Measurements from ENCODE around the gene CCNJ. TPM values are rescaled to one million over a fixed set of nuclear protein-coding genes. Genes with fewer than 3 reads are reported as not detected.
A peak's percentile ranks its signal among the peaks of the same experiment; 100 is the strongest.

CCNJ gene
- total RNA-seq, 1 experiment from 2014 or later = 9.3 TPM

- Mint-ChIP-seq H3K4me1 (ENCODE audit: insufficient read depth, unreplicated experiment) (no peaks in the 10 kb centered on the region), H3K9me3 (ENCODE audit: unreplicated experiment) (peaks cover 5% of the 10 kb centered on the region), H3K27me3 (ENCODE audit: insufficient read depth, unreplicated experiment) (no peaks in the 10 kb centered on the region), H3K4me3 (ENCODE audit: unreplicated experiment) (no peak overlapping the region), H3K36me3 (ENCODE audit: insufficient read depth, unreplicated experiment) (no peaks in the 10 kb centered on the region), H3K27ac (ENCODE audit: low read depth, unreplicated experiment) (no peak overlapping the region)
- no peak for TF ChIP-seq CTCF (IDR thresholded peaks at IDR 0.05; ENCODE audit: unreplicated experiment)
- intact Hi-C loops (cut with micrococcal nuclease) = no loop called here
- BruUV-seq (replicated peaks) = no TSS peak
- ChIA-PET CTCF (interaction anchor here (0.6 to 1.2 kb wide), 2 partner anchors 65 to 185 kb away, joined by 3 read pairs; no protein-coding TSS in a partner anchor), POLR2A (no interaction called here)
- DNase-seq (ENCODE audit: unreplicated experiment) = no peak
Measured at GRCh38 chr10:96082153-96082552, 38.8 kb downstream of the CCNJ start.

- DNase-seq (ENCODE audit: unreplicated experiment) = no peak
- no TSS peak for BruUV-seq (replicated peaks)
- ChIA-PET POLR2A (no interaction called here), CTCF (interaction anchor here (0.7 to 1.2 kb wide), 2 partner anchors 66 to 117 kb away, joined by 3 read pairs; no protein-coding TSS in a partner anchor)
- no peak for TF ChIP-seq CTCF (IDR thresholded peaks at IDR 0.05; ENCODE audit: unreplicated experiment)
- Mint-ChIP-seq H3K4me3 (ENCODE audit: unreplicated experiment) (no peak overlapping the region), H3K27ac (ENCODE audit: low read depth, unreplicated experiment) (no peak overlapping the region), H3K9me3 (ENCODE audit: unreplicated experiment) (peaks cover 5% of the 10 kb centered on the region), H3K4me1 (ENCODE audit: insufficient read depth, unreplicated experiment) (no peaks in the 10 kb centered on the region), H3K27me3 (ENCODE audit: insufficient read depth, unreplicated experiment) (no peaks in the 10 kb centered on the region), H3K36me3 (ENCODE audit: insufficient read depth, unreplicated experiment) (no peaks in the 10 kb centered on the region)
- intact Hi-C loops (cut with micrococcal nuclease) = no loop called here
Measured at GRCh38 chr10:96082748-96083147, 39.4 kb downstream of the CCNJ start.

DNA sequence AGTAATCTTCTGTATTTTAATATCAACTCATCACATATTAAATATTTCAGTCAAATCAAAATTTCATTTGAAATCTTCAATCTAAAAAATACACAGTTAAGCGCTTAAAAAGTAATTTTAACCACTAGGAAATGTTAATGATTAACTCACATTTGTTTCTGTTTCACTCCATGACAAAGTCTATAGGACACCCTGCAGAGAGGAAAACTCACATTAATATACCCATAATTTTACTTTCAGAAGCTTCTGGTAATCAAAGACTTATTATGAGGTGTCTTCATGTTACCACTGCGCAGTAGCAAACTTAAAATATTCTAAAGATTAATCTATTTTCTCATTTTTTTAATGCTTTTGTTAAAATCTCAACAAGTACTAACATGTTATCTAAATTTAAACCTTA lies 45.7 kb downstream of the CCNJ start:
- peak overlapping the region; percentile 86 for H3K4me3 Mint-ChIP-seq (ENCODE audit: unreplicated experiment)
- peak overlapping the region; percentile 99 for H3K27ac Mint-ChIP-seq (ENCODE audit: low read depth, unreplicated experiment)
- intact Hi-C loops (cut with micrococcal nuclease) = loop anchor here (2.0 kb wide), 1 partner anchor 46 kb away; the partner anchor contains the start of gene CCNJ
- peaks cover 26% of the 10 kb centered on the region for H3K27me3 Mint-ChIP-seq (ENCODE audit: insufficient read depth, unreplicated experiment)
- peaks cover 16% of the 10 kb centered on the region for H3K36me3 Mint-ChIP-seq (ENCODE audit: insufficient read depth, unreplicated experiment)
- no peak for DNase-seq (ENCODE audit: unreplicated experiment)
- no peaks in the 10 kb centered on the region for H3K4me1 Mint-ChIP-seq (ENCODE audit: insufficient read depth, unreplicated experiment)
- POLR2A ChIA-PET = interaction anchor here (0.6 to 3.1 kb wide), 10 partner anchors 12 to 202 kb away, joined by 3 to 89 read pairs (median 6); partner anchors contain the start of genes CCNJ and ZNF518A
- TF ChIP-seq CTCF (IDR thresholded peaks at IDR 0.05; ENCODE audit: unreplicated experiment) = no peak
- BruUV-seq (replicated peaks) = no TSS peak
- no peaks in the 10 kb centered on the region for H3K9me3 Mint-ChIP-seq (ENCODE audit: unreplicated experiment)
- CTCF ChIA-PET = interaction anchor here (0.6 to 1.0 kb wide), 3 partner anchors 73 to 481 kb away, joined by 3 read pairs; no protein-coding TSS in a partner anchor

GRCh38 chr10:96089670-96090462 lies 46.5 kb downstream of the CCNJ start:
- peak overlapping the region; percentile 86 for H3K4me3 Mint-ChIP-seq (ENCODE audit: unreplicated experiment)
- intact Hi-C loops (cut with micrococcal nuclease) = loop anchor here (1.0 to 2.0 kb wide), 2 partner anchors 40 to 47 kb away; partner anchors contain the start of genes CCNJ and ZNF518A
- peaks cover 16% of the 10 kb centered on the region for H3K36me3 Mint-ChIP-seq (ENCODE audit: insufficient read depth, unreplicated experiment)
- BruUV-seq (replicated peaks) = TSS peak; percentile 61
- TF ChIP-seq CTCF (IDR thresholded peaks at IDR 0.05; ENCODE audit: unreplicated experiment) = no peak
- DNase-seq (ENCODE audit: unreplicated experiment) = peak; percentile 89
- peak overlapping the region; percentile 99 for H3K27ac Mint-ChIP-seq (ENCODE audit: low read depth, unreplicated experiment)
- POLR2A ChIA-PET = interaction anchor here (0.6 to 3.1 kb wide), 20 partner anchors 11 to 1616 kb away, joined by 3 to 89 read pairs (median 4); partner anchors contain the start of genes BLNK, CCNJ and ZNF518A
- peaks cover 32% of the 10 kb centered on the region for H3K27me3 Mint-ChIP-seq (ENCODE audit: insufficient read depth, unreplicated experiment)
- no peaks in the 10 kb centered on the region for H3K4me1 Mint-ChIP-seq (ENCODE audit: insufficient read depth, unreplicated experiment)
- CTCF ChIA-PET = interaction anchor here (0.6 to 1.0 kb wide), 7 partner anchors 14 to 482 kb away, joined by 3 to 4 read pairs (median 3); no protein-coding TSS in a partner anchor
- H3K9me3 Mint-ChIP-seq (ENCODE audit: unreplicated experiment) = no peaks in the 10 kb centered on the region
